GM21529 (cell line): ENCODE results near the gene PLPPR1.

Experiments
- ATAC-seq: cut with Tn5 transposase; IDR thresholded peaks from one replicate; pipeline ENCODE4 v1.9.1; 2021; ENCODE audit not compliant: unreplicated experiment

Gene PLPPR1

DNA sequence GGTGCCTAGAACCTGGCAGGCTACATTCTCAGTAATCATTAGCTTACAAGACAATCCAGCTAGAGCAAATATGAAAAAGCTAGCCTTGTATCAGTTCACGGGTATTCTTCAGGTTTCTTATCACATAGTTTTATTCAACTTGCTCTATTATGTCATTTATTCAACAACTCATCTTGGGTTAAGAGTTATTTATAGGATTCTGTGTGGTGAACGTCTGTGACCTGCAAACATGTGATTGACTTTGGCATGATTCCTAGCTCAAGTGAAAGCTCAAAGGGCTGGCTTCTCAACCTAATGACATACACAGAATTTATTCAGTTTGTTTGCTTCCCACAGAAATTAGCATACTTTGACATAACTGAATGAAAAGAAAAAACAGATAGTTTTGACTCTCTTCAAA, 173.1 kb downstream of the PLPPR1 start:
- no peak for ATAC-seq

GRCh38 chr9:101209670-101210069, 181.1 kb downstream of the PLPPR1 start:
- no peak for ATAC-seq

DNA sequence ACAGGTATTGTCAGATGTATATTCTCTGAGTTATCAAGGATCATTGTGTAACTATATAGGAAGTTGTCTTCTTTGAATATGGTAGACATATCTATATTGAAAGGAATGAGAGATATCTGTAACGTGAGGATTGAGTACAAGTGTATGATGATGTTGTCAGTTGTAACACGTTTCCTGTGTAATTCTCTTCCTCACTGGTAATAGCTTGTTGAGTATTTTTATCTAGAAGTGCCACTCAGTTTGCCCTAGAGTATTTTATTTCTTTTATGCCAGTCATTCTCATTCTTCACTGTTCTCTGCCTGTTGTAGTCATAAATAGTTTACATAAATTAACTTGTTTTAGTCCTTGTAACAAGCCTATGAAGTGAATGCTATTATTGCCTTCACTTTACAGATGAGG, 184.1 kb downstream of the PLPPR1 start:
- ATAC-seq: no peak

DNA sequence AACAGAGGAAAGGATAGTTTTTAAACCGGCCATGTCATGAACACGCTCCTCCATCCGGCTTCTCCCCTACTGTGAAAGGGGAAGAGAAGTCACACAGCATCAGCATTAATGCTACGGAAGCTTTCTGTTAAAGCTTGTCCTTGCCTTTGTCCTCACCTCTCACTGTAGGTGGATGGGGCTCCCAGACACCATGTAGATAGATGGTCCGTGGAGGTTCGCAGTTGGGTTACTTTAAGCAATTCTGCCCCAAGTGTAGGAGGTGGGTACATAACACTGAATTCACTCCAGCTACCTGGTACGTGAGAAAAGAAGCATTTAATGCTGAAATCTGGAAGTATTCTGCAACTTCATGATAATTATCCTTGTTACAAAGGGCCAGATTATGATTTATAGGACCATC, 190.5 kb downstream of the PLPPR1 start:
- ATAC-seq: no peak

GRCh38 chr9:101220341-101220740, 191.8 kb downstream of the PLPPR1 start:
- ATAC-seq: no peak

DNA sequence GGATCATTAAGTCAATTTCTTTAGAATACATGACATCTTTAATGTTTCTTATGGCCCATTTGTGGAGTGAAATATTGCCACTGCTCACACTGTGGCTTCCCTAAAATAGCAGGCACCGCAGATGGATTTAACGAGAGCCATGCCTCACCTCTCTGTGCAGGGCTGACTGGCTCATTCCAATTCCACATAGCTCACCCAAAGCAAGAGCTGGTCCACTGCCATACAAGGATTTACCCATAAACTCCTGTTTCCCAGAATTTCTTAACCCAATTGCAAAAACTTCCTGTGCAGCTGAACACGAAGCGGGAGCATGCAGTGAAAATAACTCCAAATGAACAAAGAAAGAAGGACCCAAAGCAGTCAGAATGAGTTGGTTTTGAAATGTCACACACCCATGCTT, 196.7 kb downstream of the PLPPR1 start:
- no peak for ATAC-seq

DNA sequence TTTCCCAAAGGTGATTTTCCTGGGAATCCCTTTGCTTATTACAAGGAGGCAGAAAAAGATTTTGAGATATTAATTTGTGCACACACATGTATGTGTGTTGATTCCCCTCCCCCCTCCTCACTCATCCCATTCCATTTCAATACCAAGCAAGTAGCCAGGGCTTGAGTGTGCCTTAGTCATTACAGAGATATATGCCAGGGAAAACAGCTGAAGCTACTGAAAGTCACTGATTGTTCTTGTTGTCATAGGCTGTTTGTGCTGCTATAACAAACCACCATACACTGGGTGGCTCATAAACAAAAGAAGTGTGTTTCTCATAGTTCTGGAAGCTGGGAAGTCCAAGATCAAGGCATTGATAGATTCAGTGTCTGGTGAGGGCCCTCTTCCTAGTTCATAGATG, 197.6 kb downstream of the PLPPR1 start:
- no peak for ATAC-seq

- no peak for ATAC-seq
These were observed 198.3 kb downstream of the PLPPR1 start for GRCh38 chr9:101226803-101227202.

GRCh38 chr9:101229606-101230005, 201.1 kb downstream of the PLPPR1 start:
- no peak for ATAC-seq

- ATAC-seq: no peak
These were observed 204.0 kb downstream of the PLPPR1 start for GRCh38 chr9:101232405-101232977.

DNA sequence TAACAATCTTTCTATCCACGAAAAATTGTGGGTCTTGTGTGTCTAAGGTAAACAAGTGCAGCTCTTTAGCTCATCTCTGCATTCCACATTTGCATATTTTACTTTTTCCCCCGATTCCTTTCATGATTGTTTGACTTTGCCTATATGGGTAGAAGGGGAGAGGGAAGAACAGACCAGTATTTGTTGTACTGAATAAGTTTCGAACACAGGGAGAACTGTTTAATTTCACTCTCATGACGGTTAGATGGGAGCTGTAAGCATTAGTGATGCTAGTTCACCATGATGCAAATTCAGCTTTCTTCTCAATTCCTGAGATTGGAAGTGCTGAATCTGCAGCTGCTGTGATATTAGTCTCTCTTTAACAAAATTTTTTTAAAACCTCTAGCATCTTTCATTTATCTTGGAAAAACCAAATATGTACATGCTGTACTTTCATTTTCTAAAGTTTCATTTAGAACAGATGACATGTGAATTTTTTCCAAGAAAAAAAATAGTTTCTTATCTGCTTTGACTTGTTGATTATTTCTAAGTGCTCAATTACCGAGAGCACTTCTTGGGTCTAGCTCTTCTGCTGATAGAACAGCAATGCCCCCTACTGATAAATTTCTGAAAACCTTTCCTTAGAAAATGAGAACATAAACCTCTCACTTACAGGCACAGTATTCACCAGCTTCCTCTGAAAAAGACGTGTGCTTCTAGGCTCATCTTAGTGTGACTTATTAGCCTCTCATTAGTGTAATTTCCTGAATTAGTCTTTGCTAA, 206.8 kb downstream of the PLPPR1 start:
- ATAC-seq: peak; percentile 79

DNA sequence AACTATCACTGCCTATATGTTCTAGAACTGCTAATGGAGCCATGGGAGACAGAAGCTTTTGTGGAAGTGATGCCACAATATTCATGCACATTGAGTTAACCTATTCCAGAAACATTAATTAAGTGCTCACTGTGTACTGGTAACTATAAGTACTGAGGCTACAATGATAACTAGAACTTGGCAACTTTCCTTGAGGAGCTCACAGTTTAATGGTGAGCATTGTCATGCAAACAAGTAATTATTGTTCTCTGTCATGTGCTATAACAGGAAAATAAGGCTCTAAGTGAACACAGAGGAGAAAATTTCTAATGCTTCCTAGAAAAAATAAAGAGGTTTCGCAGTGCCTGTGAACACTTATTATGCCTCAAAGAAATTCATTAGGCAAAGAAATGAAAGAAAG, 214.1 kb downstream of the PLPPR1 start:
- ATAC-seq: no peak

- ATAC-seq: no peak
These were observed 218.2 kb downstream of the PLPPR1 start for GRCh38 chr9:101246691-101247090.

GRCh38 chr9:101247297-101247696, 218.8 kb downstream of the PLPPR1 start:
- ATAC-seq: no peak

DNA sequence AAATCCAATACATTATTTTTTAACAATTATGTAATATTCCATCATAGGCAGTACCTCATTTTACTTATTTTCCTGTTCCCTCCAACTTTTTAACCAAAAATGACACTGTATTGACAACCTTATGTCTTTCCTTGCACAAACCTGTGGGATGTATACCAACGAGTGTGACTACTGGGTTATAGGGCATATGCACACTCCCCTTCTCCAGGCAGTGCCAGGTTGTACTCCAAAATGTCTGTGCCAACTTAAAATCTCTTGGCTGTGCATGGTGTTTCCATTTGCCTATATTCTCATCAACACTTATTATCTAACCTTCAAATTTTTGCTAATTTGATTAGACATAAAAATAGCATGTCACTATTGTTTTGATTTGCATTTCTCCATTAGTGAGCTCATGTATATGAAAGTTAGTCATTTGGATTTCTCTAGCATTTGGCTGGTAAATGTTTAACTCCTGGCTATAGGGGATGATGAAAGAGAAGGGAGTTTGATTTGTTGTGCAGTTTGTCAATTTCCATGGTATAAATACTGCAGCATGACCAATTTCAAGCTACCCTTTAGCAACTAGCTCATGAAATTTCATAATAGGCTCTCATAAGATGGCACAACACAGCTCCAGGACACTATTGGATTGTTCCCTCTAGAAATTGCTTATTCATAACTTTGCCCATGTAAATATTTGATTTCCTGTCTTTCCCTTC, 226.4 kb downstream of the PLPPR1 start:
- no peak for ATAC-seq

- ATAC-seq: no peak
These were observed 236.2 kb downstream of the PLPPR1 start for GRCh38 chr9:101264727-101265126.

- ATAC-seq: no peak
These were observed 236.7 kb downstream of the PLPPR1 start for GRCh38 chr9:101265261-101265660.

DNA sequence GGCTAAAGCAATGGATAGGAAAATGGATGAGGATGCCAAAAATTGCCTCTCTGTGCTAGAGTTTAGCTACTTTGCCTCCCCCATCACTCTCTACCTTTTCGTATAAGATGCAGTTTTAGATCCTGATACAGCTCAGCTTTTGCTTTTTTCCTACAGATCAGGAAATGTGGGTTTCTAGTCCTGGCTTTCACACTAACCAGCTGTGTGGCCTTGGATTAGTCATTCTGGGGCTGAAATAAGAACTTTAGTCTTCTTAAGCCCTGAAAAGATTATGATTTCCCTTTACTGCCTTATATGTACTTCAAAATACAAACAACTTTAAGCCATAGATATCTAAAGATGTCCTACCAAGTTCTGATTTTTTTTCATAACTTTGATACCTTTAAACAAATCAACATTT, 239.9 kb downstream of the PLPPR1 start:
- no peak for ATAC-seq

DNA sequence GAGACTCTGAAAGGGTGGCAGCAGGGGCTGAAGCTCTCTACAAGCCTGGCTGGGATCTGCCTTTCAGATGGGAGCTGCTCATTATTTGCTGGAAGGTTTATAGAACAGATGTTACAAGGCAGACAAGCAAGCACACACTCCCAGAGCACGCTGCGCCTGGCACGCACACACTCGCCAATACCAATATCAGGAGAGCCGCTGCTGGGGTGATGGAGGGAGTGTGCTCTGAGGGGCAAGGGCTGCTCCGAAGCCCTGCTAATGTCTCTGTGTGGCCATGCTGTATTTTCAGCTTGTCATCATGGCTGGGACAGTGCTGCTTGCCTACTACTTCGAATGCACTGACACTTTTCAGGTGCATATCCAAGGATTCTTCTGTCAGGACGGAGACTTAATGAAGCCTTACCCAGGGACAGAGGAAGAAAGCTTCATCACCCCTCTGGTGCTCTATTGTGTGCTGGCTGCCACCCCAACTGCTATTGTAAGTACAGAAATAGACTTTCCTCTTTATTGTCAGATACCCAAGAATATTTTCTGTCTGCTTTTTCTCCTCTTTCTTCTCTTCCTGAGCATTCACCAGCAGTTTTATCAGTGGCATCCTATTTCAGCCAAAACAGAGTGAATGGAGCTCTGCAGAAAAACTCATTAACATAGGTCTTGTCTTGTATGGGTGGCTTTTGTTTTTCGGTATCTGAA, 241.2 kb downstream of the PLPPR1 start:
- no peak for ATAC-seq

DNA sequence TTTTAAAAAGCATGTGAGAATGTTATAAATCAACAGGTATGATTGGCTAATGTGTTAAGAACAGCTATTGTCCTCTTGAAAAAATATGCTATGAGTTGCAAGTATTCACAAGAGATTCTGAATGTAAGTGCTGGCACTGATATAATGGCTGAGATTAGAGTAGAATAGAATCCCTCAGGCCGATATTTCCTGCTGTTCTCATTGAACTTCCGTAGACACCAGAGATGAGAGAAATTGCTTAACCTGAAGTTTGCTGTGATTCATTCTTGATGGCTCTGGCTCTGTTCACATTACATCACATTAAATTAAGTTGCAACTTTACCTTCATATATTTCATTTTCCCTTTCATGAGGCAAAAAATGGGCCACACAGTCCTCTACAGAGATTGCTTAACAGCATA, 241.8 kb downstream of the PLPPR1 start:
- ATAC-seq: no peak

DNA sequence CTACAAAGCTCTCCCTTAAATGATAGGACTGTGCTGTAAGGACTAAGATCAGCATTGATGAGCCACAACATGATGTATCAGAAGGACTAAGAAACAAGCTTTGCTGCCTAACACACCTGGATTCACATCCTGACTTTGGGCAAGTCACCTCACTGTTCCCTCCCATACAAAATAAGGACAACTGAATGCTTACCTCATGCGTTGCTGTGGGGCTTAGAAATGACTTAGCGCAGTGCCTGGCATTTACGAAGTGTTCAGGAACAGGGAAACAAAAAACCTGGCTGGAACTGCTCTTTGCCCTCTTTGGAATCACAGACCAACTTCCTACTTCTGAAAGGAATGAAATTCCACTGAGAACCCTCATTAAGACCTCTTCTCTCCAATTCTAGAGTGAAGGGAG, 242.6 kb downstream of the PLPPR1 start:
- ATAC-seq: no peak
